Colonic mucosa (tissue), 4 donors: ENCODE results near the gene CDH12. TPM values are rescaled to one million over a fixed set of nuclear protein-coding genes. Genes with fewer than 3 reads are reported as not detected.

Experiments used
- DNase-seq: peaks from one replicate; pipeline ENCODE4 v3.0.0-alpha.2; 2020
- H3K27ac ChIP-seq: fragments of 200-600 bp; one replicate; pipeline ENCODE4 v1.8.0; 2021
- H3K27me3 ChIP-seq: fragments of 200-600 bp; one replicate; pipeline ENCODE4 v1.8.0; 2021
- H3K36me3 ChIP-seq: fragments of 200-600 bp; one replicate; pipeline ENCODE4 v1.8.0; 2021
- H3K4me1 ChIP-seq: fragments of 200-600 bp; one replicate; pipeline ENCODE4 v1.8.0; 2021; ENCODE audit warnings: mild to moderate bottlenecking
- H3K4me3 ChIP-seq: fragments of 200-600 bp; one replicate; pipeline ENCODE4 v1.8.0; 2021
- H3K9ac ChIP-seq, 2 donors: one replicate each; pipeline ENCODE4 v1.7.0; 2013; ENCODE audit warnings: control low read depth in 2 of 2, low read depth in 2 of 2, low read length in 2 of 2
- H3K9me3 ChIP-seq: fragments of 200-600 bp; one replicate; pipeline ENCODE4 v1.8.0; 2021
- CTCF ChIP-seq: fragments of 200-600 bp; IDR thresholded peaks from one replicate; pipeline ENCODE4 v1.8.0; 2022; ENCODE audit warnings: antibody characterized with exemption, mild to moderate bottlenecking
- intact Hi-C: fragments of 100-400 bp; cut with DNase I; formaldehyde crosslinking; loops from one replicate; pipeline ENCODE4 v1.14.1; 2022
- total RNA-seq, 2 donors: library from RNA; stranded (reverse); fragmentation: NEBNext Ultra II Directional in 1 of 2; extraction: Animal tissue kit (Norgen Biotek cat#: 25700) in 1 of 2; gene quantifications; one replicate each; pipeline ENCODE4 v1.2.1, GENCODE V29; 2021
- donor health status: healthy.
- donor health status: DM: no; HTN: no; CAD: no.
- donor health status: DM: no; HTN: no; CAD: no.

The CDH12 gene
- total RNA-seq, 2 donors from 2014 or later = not detected

DNA sequence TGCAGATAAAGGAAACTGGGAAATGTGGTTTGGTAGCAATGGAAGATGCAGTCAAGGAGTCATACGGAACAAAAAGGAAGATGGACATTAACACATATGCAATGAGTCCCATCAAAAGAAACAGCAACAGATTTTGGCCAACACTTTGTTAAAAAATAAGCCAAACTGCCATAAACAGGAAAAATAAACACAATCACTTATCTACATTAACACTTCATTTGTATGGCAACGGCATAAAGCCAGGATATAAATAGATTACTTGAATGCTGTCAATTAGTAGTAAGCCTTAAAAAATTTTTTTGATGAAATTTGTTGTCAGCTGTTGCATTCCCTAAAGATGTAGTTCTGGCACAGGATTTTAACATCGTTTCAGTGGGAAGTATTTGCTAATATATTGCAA is 190.8 kb downstream of the CDH12 start:
- Histone ChIP-seq H3K27me3 (no peaks in the 10 kb centered on the region), H3K4me3 (no peak overlapping the region), H3K9me3 (no peaks in the 10 kb centered on the region), H3K27ac (no peak overlapping the region), H3K4me1 (no peaks in the 10 kb centered on the region), H3K9ac (no peak overlapping the region), H3K36me3 (no peaks in the 10 kb centered on the region)
- no peak for TF ChIP-seq CTCF
- intact Hi-C loops = no loop called here
- DNase-seq = no peak

DNA sequence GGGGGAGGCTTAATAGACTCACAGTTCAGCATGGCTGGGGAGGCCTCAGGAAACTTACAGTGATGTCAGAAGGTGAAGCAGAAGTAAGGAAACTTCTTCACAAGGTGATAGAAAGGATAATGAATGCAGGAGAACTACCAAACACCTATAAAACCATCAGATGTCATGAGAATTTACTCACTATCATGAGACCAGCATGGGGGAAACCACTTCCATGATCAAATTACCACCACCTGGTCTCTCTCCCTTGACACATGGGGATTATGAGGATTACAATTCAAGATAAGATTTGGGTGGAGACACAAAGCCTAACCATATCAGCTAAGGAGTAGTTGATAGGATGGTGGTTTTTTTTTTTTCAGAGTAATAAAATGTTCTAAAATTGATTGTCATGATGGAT is 201.8 kb downstream of the CDH12 start:
- Histone ChIP-seq H3K36me3 (no peaks in the 10 kb centered on the region), H3K4me1 (no peaks in the 10 kb centered on the region), H3K27ac (no peak overlapping the region), H3K9ac (no peak overlapping the region), H3K9me3 (no peaks in the 10 kb centered on the region), H3K4me3 (no peak overlapping the region), H3K27me3 (no peaks in the 10 kb centered on the region)
- no peak for TF ChIP-seq CTCF
- intact Hi-C loops = no loop called here
- DNase-seq = no peak

GRCh38 chr5:22650511-22650910 is 202.6 kb downstream of the CDH12 start:
- TF ChIP-seq CTCF = no peak
- intact Hi-C loops = no loop called here
- Histone ChIP-seq H3K36me3 (no peaks in the 10 kb centered on the region), H3K4me1 (no peaks in the 10 kb centered on the region), H3K9me3 (no peaks in the 10 kb centered on the region), H3K4me3 (no peak overlapping the region), H3K27me3 (no peaks in the 10 kb centered on the region), H3K27ac (no peak overlapping the region), H3K9ac (no peak overlapping the region)
- no peak for DNase-seq

DNA sequence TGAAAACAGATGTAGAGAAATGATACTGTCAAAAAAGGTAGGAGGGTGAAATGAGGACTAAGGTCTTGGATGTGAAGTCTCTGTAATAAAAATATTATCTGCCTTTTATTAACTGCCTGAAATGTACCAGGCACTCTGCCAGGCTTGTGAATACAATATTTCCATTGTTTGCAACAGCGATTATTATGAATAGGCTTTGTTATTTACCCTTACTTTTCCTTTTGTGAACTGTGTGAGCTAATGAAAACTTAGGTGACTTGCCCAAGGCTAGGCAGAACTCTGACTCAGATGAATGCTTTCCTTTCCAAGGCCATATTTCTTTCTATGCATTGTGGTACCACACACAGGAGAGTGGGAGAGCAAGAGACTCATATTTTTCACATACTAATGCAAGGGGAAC is 204.1 kb downstream of the CDH12 start:
- Histone ChIP-seq H3K9me3 (no peaks in the 10 kb centered on the region), H3K4me3 (no peak overlapping the region), H3K27me3 (no peaks in the 10 kb centered on the region), H3K27ac (no peak overlapping the region), H3K4me1 (no peaks in the 10 kb centered on the region), H3K36me3 (no peaks in the 10 kb centered on the region), H3K9ac (no peak overlapping the region)
- intact Hi-C loops = no loop called here
- DNase-seq = no peak
- TF ChIP-seq CTCF = no peak

DNA sequence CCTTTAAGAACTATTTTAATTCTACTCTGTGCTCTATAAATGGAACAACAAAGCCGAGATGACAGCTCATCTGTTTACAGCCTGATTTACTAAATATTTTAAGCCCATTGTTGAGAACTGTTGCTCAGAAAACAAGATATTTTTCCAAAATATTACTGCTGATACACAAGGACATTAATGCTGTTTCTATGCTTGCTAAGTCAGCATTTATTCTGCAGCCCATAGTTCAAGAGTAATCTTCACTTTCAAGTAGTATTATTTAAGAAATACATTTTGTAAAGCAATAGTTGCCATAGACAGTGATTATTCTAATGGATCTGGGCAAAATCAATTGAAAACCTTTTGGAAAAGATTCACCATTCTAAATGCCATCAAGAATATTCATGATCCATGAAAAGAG is 208.3 kb downstream of the CDH12 start:
- intact Hi-C loops = no loop called here
- no peak overlapping the region for H3K27ac ChIP-seq
- DNase-seq = no peak

More for the DNA sequence above, 208.3 kb downstream of the CDH12 start:
- Histone ChIP-seq H3K9me3 (no peaks in the 10 kb centered on the region), H3K4me3 (no peak overlapping the region), H3K9ac (no peak overlapping the region), H3K27me3 (no peaks in the 10 kb centered on the region), H3K4me1 (no peaks in the 10 kb centered on the region), H3K36me3 (no peaks in the 10 kb centered on the region)
- no peak for TF ChIP-seq CTCF
